NOMO-1 treated with dmso at 0.1 percent for 144 hours (cell line): ENCODE measurements around the gene ARHGAP15.

Source experiments
- DNase-seq: peaks from one replicate; lab custom pipeline; 2025; ENCODE audit not compliant: unreplicated experiment; lab: John Stamatoyannopoulos, UW

Gene ARHGAP15

GRCh38 chr2:143334837-143335236 lies 205.6 kb downstream of the ARHGAP15 start:
- DNase-seq = no peak

GRCh38 chr2:143336719-143337210 lies 207.5 kb downstream of the ARHGAP15 start:
- DNase-seq = no peak

- no peak for DNase-seq
Observed at GRCh38 chr2:143341478-143341877, 212.3 kb downstream of the ARHGAP15 start.

- DNase-seq = no peak
Observed at GRCh38 chr2:143344780-143345179, 215.6 kb downstream of the ARHGAP15 start.

- no peak for DNase-seq
Observed at GRCh38 chr2:143345887-143346787, 216.9 kb downstream of the ARHGAP15 start.

- DNase-seq = no peak
Observed at GRCh38 chr2:143347271-143347695, 218.1 kb downstream of the ARHGAP15 start.

- no peak for DNase-seq
Observed at GRCh38 chr2:143347901-143348414, 218.7 kb downstream of the ARHGAP15 start.

GRCh38 chr2:143354050-143354750 lies 225.0 kb downstream of the ARHGAP15 start:
- no peak for DNase-seq

- DNase-seq = no peak
Observed at GRCh38 chr2:143355870-143356269, 226.7 kb downstream of the ARHGAP15 start.

GRCh38 chr2:143356336-143356735 lies 227.1 kb downstream of the ARHGAP15 start:
- DNase-seq = no peak

GRCh38 chr2:143356736-143357446 lies 227.7 kb downstream of the ARHGAP15 start:
- DNase-seq = no peak

GRCh38 chr2:143357966-143358365 lies 228.7 kb downstream of the ARHGAP15 start:
- DNase-seq = no peak

GRCh38 chr2:143361346-143361745 lies 232.1 kb downstream of the ARHGAP15 start:
- DNase-seq = no peak

- no peak for DNase-seq
Observed at GRCh38 chr2:143371616-143372015, 242.4 kb downstream of the ARHGAP15 start.

GRCh38 chr2:143375384-143375880 lies 246.2 kb downstream of the ARHGAP15 start:
- no peak for DNase-seq

GRCh38 chr2:143378996-143379395 lies 249.8 kb downstream of the ARHGAP15 start:
- DNase-seq = no peak

GRCh38 chr2:143379955-143380354 lies 250.7 kb downstream of the ARHGAP15 start:
- DNase-seq = no peak

GRCh38 chr2:143382573-143382972 lies 253.4 kb downstream of the ARHGAP15 start:
- DNase-seq = no peak

- no peak for DNase-seq
Observed at GRCh38 chr2:143383016-143383415, 253.8 kb downstream of the ARHGAP15 start.

- DNase-seq = no peak
Observed at GRCh38 chr2:143384111-143384510, 254.9 kb downstream of the ARHGAP15 start.

- no peak for DNase-seq
Observed at GRCh38 chr2:143390171-143390570, 261.0 kb downstream of the ARHGAP15 start.
